Calu3 (cell line): ENCODE measurements around the gene ARL15. TPM values are rescaled to one million over a fixed set of nuclear protein-coding genes. Genes with fewer than 3 reads are reported as not detected.

Experiments used
- BruUV-seq: library from RNA; stranded (reverse); fragments of 400-500 nt; replicated peaks from 2 replicates; lab custom pipeline; 2021; lab: Mats Ljungman, UMichigan
- CTCF ChIA-PET: fragments of 300-600 bp; sonication (Branson Sonifier 250); formaldehyde crosslinking; loops from one replicate; lab custom pipeline; 2022; ENCODE audit warnings: antibody characterized with exemption; lab: Charles Lee
- DNase-seq: peaks from one replicate; pipeline ENCODE4 v3.0.0; 2022
- H3K27ac Mint-ChIP-seq: one replicate; pipeline ENCODE4 v1.8.0; 2022; ENCODE audit warnings: mixed read lengths; ENCODE audit not compliant: unreplicated experiment
- H3K27me3 Mint-ChIP-seq: one replicate; pipeline ENCODE4 v1.8.0; 2022; ENCODE audit warnings: mixed read lengths; ENCODE audit not compliant: unreplicated experiment
- H3K36me3 Mint-ChIP-seq: one replicate; pipeline ENCODE4 v1.8.0; 2022; ENCODE audit warnings: mild to moderate bottlenecking, moderate library complexity, mixed read lengths; ENCODE audit not compliant: insufficient read depth, unreplicated experiment
- H3K4me1 Mint-ChIP-seq: one replicate; pipeline ENCODE4 v1.8.0; 2022; ENCODE audit warnings: mild to moderate bottlenecking, low read depth, mixed read lengths; ENCODE audit not compliant: unreplicated experiment
- H3K4me3 Mint-ChIP-seq: one replicate; pipeline ENCODE4 v1.8.0; 2022; ENCODE audit warnings: mild to moderate bottlenecking, low read depth, moderate library complexity, mixed read lengths; ENCODE audit not compliant: unreplicated experiment
- H3K9me3 Mint-ChIP-seq: one replicate; pipeline ENCODE4 v1.8.0; 2022; ENCODE audit warnings: low read depth, mixed read lengths; ENCODE audit not compliant: unreplicated experiment
- CTCF ChIP-seq: fragments of 200-600 bp; IDR thresholded peaks from one replicate; pipeline ENCODE4 v1.8.0; 2022; ENCODE audit warnings: antibody characterized with exemption; ENCODE audit not compliant: unreplicated experiment
- intact Hi-C: fragments of 100-400 bp; cut with micrococcal nuclease; formaldehyde crosslinking; loops from one replicate; pipeline ENCODE4 v1.10.0; 2022; ENCODE audit not compliant: unreplicated experiment
- total RNA-seq: library from RNA; stranded (reverse); gene quantifications from 2 replicates; pipeline ENCODE4 v1.2.3, GENCODE V29; 2022

ARL15 gene
- total RNA-seq, 1 experiment from 2014 or later: 15.1 TPM

DNA sequence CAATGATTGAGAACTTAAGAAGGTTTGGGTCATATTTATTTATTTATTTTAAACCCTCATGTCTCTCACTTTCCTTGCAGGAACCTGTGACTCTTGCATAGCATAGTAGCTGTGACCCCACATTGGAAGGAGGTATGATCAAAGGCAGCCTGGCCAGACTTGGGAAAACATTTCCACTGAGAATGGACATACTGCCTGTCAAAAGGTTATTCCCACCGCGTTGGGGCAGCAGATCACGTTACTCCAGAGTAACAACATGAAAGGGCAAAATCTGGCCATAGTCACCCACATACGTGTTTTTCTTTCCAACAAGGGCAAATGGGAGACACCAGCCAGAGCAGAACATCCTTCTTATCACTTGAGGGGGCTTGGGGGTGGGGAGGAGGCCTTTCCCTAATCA lies 95.7 kb downstream of the ARL15 start:
- CTCF ChIA-PET: no interaction called here

GRCh38 chr5:54212331-54212730 lies 98.0 kb downstream of the ARL15 start:
- H3K27me3 Mint-ChIP-seq: no peaks in the 10 kb centered on the region
- no peaks in the 10 kb centered on the region for H3K4me1 Mint-ChIP-seq
- H3K9me3 Mint-ChIP-seq: no peaks in the 10 kb centered on the region
- no peak overlapping the region for H3K4me3 Mint-ChIP-seq
- CTCF ChIA-PET: interaction anchor here (0.9 kb wide), 1 partner anchor 734 kb away, joined by 4 read pairs; no protein-coding TSS in a partner anchor
- no peaks in the 10 kb centered on the region for H3K36me3 Mint-ChIP-seq
- BruUV-seq: no TSS peak
- no peak overlapping the region for H3K27ac Mint-ChIP-seq
- intact Hi-C loops: no loop called here
- TF ChIP-seq CTCF: no peak
- no peak for DNase-seq

More for the DNA sequence above, 95.7 kb downstream of the ARL15 start:
- TF ChIP-seq CTCF: no peak
- Mint-ChIP-seq H3K9me3 (no peaks in the 10 kb centered on the region), H3K27me3 (no peaks in the 10 kb centered on the region), H3K4me1 (no peaks in the 10 kb centered on the region), H3K4me3 (no peak overlapping the region), H3K27ac (no peak overlapping the region), H3K36me3 (no peaks in the 10 kb centered on the region)
- no TSS peak for BruUV-seq
- no peak for DNase-seq
- intact Hi-C loops: loop anchor here (5.0 kb wide), 2 partner anchors 952 to 1042 kb away; no protein-coding TSS in a partner anchor

DNA sequence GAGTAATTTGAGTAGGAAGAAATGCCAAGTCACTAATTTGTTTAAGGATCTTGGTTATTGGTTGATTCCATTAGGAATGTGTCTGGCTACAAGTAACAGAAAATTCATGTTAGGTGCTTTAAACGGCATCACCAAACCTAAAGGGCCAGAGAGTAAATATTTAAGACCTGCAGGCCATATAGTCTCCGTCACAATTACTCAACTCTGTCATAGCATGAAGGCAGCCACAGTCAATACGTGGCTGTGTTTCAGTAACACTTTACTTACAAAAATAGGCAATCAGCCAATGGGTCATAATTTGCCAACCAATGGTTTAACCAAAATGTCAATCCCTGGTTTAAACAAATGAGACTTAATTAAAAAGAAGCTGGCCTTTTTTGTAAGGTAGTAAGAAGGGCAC lies 98.5 kb downstream of the ARL15 start:
- Mint-ChIP-seq H3K27ac (no peak overlapping the region), H3K36me3 (no peaks in the 10 kb centered on the region), H3K4me1 (no peaks in the 10 kb centered on the region), H3K9me3 (no peaks in the 10 kb centered on the region), H3K27me3 (no peaks in the 10 kb centered on the region), H3K4me3 (no peak overlapping the region)
- no peak for DNase-seq
- BruUV-seq: no TSS peak
- CTCF ChIA-PET: no interaction called here
- intact Hi-C loops: no loop called here
- no peak for TF ChIP-seq CTCF

- peaks cover 26% of the 10 kb centered on the region for H3K4me1 Mint-ChIP-seq
- BruUV-seq: no TSS peak
- no peaks in the 10 kb centered on the region for H3K36me3 Mint-ChIP-seq
- CTCF ChIA-PET: no interaction called here
- no peak overlapping the region for H3K4me3 Mint-ChIP-seq
- no peaks in the 10 kb centered on the region for H3K9me3 Mint-ChIP-seq
- no peaks in the 10 kb centered on the region for H3K27me3 Mint-ChIP-seq
- TF ChIP-seq CTCF: no peak
- DNase-seq: no peak
- H3K27ac Mint-ChIP-seq: no peak overlapping the region
- intact Hi-C loops: no loop called here
Observed at GRCh38 chr5:54207566-54207965, 102.8 kb downstream of the ARL15 start.
